Spleen (tissue), 7 donors: ENCODE results near the gene EFNA5.

Experiments
- CTCF ChIP-seq, 11 experiments: fragments of 200-600 bp in 7 of 11; fragments of 450-650 bp in 4 of 11; sonication (generic) in 4 of 11; IDR thresholded peaks in 8 of 11; conservative IDR thresholded peaks in 3 of 11; 1 replicate in 7 of 11; 2 replicates in 4 of 11; pipeline versions ENCODE4 v1.4.0 to v1.8.0; 2016 to 2021; ENCODE audit warnings: antibody characterized with exemption in 11 of 11, inconsistent platforms in 4 of 11, mild to moderate bottlenecking in 1 of 11
- POLR2A ChIP-seq, 3 donors: fragments of 450-650 bp; IDR thresholded peaks; one replicate each; pipeline ENCODE4 v1.5.1; 2017; ENCODE audit warnings: antibody characterized with exemption in 3 of 3, mild to moderate bottlenecking in 1 of 3
- donor health status: DM: no; HTN: no; CAD: no; lungs with moderate emphysema.
- donor health status: DM: no; HTN: no; CAD: no.
- donor health status: DM: no; HTN: no; CAD: no.

GRCh38 chr5:107483231-107484024 lies 187.3 kb downstream of the EFNA5 start:
- TF ChIP-seq POLR2A (IDR thresholded peaks at IDR 0.05) (no peak), CTCF (IDR thresholded peaks at IDR 0.05 in 8 of 11, conservative IDR thresholded peaks at IDR 0.05 in 3 of 11) (no peak)
